H4 (cell line): ENCODE results near the gene KLF17. TPM values are rescaled to one million over a fixed set of nuclear protein-coding genes. Genes with fewer than 3 reads are reported as not detected.
"Not testable (repeated sequence)": the region's sequence is repeated elsewhere in the genome, so short reads cannot be mapped to it uniquely, and the experiment has no call there.

Experiments
- DNase-seq: peaks from one replicate; pipeline ENCODE4 v3.0.0-alpha.2; 2015; ENCODE audit warnings: low spot score
- total RNA-seq: library from RNA; depleted of rRNA; stranded (reverse); fragments of >200 nt; shearing (Covaris generic); gene quantifications from 2 replicates; pipeline ENCODE4 v1.2.3, GENCODE V29; 2014

Gene KLF17
- total RNA-seq, 1 experiment from 2014 or later, result not detected

DNA sequence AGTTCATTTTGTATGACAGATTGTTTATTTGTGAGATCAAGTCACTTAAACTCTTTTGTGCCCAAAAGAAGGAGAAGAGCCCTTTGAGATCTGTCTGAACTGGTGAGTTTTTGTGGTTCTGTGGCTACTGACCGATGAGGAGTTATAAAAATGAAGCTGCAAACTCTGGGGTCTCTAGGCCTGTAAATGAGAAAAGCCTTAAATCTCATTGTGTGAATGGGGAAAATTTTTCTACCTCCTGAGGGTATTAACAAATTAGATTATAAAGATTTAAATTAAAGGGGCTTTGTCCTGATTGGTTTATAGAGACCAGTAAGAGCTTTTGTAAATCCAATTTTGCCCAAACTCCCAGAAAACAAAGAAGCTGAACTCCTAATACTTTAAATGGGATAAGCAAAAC, 9.7 kb upstream of the KLF17 start:
- no peak for DNase-seq

DNA sequence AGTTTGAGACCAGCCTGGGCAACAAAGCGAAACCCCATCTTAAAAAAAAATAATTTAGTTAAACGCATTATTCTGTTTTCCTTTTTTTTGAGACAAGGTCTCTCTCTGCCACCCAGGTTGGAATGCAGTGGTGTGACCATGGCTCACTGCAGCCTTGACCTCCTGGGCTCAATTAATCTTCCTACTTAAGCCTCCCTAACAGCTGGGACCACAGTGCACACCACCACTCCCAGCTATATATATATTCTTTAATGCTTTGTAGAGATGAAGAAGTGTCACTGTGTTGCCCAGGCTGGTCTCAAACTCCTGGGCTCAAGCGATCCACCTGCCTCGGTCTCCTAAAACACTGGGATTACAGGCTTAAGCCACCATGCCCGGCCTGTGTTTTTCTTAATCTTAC, 7.7 kb upstream of the KLF17 start:
- DNase-seq, result no peak

DNA sequence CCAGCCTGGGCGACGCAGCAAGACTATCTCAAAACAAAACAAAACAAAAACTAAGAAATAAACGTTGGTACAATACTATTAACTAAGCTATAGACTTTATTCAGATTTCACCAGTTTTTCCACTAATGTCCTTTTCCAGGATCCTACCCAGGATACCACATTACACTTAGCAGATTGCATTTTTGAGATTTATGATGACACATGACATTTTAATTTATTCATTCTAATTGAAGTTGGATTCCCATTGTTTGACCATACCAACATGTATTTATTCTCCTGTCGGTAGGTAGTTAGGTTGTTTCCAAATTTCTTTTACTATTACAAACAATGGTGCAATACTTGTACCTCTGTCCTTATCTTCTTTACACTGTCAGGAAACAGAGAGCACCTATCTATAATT, 6.8 kb upstream of the KLF17 start:
- DNase-seq, result no peak

DNA sequence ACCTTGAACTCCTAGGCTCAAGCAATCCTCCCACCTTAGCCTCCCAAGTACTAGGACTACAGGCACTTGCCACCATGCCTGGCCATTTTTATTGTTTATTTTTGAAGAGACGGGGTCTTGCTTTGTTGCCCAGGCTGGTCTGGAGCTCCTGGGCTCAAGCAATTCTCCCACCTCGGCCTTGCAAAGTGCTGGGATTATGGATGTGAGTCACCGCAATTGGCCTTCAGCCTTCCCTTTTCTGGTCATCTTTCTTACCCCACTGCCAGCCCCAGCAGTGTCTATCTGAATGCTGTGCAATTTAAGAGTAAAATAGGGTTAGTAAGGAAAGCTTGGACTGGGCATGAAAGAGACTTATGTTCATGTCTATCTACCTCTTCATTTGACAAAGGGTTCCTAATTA, 6.1 kb upstream of the KLF17 start:
- DNase-seq, result no peak

DNA sequence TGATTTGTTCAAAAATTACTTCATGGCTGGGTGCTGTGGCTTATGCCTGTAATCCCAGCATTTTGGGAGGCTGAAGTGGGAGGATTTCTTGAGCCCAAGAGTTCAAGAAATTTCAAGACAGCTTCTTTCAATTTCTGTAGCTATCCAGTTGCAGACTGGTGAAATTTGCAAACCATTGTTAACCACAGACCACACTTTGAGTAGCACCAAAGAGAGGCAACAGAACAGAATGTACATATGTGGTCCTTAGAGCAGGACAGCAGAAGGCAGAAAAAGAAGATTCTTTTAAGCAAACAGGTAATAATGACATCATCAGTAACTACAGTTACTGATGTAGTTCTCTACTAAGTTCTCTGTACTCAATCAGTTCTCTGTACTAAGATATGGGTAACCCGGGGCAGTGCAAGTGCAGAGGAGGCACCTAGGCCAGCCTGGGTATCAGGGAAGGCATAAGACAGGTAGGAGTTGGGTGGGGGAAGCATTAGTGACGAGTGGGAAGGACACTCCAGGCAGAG, 5.5 kb upstream of the KLF17 start:
- DNase-seq, result no peak

DNA sequence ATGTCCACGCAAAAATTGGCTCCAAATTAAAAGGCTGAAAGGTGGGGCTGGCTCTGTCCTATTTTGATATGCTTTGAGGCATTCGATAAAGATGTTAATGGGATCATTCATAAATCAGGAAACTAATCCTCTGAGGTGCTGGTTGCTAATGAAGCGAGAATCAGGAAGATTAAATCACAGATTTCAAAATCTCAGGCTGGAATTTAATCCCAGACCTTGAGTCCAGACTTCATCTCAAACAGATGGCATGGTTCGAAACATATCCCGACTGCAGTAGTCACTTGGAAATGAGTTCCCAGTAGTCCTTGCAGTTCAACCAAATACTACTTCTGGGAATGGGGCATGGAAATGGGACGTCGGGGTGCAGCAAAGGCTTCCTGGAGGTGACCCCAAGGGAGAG, 4.5 kb upstream of the KLF17 start:
- no peak for DNase-seq

DNA sequence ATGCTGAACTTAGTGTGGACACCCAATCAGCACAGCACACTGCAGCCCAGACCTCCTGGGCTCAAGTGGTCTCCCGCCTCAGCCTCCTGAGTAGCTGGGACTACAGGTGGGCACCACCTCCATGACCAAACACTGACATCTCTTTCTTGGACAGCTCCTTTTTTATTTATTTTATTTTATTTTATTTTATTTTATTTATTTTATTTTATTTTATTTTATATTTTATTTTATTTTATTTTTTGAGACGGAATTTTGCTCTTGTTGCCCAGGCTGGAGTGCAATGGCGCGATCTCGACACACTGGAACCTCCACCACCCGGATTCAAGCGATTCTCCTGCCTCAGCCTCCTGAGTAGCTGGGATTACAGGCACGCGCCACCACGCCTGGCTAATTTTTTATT, 1.3 kb upstream of the KLF17 start:
- not testable (repeated sequence) for DNase-seq

DNA sequence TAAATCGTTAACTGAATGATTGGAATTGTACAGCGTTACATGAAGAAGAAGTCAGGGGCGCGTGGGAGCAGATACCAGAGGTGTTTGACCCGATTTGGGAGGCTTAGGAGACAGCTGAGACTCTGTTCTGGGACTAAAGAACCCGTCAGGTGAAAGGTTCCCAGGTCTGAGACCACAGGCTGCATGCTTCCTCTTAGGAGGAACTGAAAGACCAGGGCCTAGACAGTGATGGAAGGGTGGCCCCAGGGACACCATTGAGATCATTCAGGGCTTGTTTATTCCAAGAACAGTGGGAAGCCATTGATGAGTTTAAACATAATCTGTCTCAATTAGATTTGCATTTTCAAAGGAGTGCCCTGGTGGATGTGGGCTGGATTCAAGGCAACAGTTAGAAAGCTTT, 904 bp downstream of the KLF17 start:
- DNase-seq, result no peak

DNA sequence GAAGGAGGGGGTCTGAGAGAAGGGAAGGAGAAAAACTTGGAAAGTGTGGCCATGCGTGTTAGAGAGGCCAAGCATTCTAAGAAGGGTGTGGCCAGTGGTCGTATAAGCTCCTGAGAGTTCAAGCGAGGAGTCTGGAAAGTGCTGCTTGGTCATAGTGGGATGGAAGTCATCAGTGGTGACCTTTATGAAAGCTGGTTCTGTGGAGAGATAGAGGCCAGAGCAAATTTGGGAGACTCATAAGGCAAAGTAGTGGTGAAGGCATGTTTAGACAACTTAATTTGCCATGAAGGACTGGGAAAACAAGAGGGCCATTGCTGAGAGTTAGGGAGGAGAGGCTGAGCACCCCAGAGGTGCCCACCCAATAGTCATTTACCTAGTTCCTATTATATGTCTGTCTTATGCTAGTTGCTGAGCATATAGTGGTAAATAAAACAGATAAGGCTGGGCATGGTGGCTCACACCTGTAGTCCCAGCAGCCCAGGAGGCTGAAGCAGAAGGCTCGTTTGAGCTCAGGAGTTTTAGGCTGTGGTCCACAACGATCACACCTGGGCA, 1.9 kb downstream of the KLF17 start:
- no peak for DNase-seq

DNA sequence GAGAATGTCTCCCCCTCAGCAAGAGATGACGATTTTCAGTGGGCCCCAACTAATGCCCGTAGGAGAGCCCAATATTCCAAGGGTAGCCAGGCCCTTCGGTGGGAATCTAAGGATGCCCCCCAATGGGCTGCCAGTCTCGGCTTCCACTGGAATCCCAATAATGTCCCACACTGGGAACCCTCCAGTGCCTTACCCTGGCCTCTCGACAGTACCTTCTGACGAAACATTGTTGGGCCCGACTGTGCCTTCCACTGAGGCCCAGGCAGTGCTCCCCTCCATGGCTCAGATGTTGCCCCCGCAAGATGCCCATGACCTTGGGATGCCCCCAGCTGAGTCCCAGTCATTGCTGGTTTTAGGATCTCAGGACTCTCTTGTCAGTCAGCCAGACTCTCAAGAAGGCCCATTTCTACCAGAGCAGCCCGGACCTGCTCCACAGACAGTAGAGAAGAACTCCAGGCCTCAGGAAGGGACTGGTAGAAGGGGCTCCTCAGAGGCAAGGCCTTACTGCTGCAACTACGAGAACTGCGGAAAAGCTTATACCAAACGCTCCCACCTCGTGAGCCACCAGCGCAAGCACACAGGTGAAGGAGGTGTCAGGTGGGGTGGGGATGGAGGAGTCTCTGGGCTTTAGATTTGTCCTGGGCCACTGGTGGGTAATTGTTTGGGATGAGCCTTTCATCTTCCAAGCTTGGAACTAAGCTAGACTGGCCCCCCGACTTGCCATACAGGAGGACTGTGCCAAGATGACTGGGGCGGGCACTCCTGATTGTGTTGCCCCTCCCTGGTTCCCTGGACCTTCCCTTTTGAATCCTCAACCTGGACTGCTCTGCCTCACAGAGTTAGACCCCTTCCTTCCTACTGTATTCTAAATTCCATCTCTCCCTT, 11.2 kb downstream of the KLF17 start:
- no peak for DNase-seq

DNA sequence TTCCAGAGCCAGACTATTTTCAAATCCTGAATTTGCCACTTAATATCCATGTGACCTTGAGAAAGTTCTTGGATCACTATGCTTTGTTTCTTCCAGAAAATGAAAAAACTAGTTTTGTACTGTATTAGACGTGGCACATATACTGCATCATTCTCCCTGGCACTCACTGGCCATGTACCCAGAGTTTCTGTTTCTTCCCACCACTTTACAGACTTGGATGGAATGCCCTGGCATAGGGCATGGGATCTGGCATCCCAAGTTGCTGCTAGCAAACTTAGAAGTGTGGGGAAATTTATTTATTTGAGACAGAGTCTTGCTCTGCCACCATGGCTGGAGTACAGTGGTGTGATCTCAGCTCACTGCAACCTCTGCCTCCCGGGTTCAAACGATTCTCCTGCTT, 12.8 kb downstream of the KLF17 start:
- no peak for DNase-seq

DNA sequence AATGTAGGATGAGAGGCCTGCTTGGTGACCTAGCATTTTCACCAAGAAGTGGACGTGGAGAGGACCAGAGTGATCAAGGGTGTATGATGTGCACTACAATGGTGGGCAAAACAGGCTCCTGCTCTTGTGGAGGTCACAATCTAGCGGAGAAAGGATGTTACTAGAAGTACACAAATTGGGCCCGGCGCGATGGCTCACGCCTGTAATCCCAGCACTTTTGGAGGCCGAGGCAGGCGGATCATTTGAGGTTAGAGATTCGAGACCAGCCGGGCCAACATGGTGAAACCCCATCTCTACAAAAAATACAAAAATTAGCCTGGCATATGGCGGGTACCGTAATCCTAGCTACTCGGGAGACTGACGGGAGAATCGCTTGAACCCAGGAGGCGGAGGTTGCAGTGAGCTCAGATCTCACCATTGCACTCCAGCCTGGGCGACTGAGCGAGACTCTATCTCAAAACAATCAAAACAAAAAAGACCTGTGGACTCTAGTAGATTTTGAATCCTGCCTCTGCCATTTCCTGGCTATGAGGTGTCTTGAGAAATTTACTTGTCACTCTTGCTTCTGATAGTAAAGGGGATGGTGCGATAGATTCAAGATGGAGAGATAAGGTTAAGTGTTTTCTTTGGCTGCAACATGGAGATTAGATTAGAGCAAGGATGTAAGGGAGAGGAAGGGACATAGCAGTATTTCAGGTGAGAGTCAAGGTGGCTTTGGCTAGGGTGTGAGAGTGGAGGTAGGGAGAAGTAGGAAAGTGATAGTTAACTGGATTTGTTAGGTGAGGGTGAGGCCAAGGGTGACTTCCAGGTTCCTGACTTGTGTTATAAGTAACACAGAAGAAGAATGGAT, 15.7 kb downstream of the KLF17 start:
- no peak for DNase-seq

DNA sequence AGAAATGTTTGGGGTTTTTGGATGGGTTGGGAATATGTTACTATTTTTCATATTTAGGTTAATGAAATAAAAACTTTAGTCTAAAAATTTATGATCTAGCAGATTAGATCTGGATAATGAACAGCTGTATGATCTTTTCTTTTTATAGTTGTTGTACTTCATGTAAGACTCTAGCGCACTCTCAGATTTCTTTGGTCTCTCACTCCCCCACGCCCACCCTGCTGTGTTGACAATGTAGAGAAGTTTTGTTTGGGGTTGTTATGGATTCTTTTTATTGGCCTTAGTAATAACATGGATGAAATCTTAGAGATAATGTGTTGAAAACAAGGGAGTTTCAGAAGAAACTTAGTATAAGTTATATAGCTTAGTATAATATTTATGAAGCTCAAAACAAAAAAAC, 17.3 kb downstream of the KLF17 start:
- no peak for DNase-seq

DNA sequence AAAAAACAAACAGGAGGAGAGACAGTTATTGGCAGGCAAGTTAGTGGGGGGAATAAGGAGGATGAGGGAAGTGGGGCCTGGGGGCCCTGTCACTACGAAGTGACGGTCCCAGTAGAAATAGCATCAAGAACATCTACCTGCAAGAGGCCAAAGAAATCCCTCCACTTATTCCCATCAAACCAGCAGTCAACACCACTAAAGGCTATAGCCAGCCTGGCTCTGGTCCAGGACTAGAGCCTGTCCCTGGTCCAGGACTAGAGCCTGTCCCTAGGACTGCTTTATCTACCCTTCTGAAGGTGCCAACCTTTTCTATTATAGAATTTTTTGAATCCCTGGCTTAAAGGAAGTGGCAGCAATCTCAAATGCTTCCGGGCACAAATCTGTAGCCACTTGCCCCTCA, 19.6 kb downstream of the KLF17 start:
- DNase-seq, result no peak

DNA sequence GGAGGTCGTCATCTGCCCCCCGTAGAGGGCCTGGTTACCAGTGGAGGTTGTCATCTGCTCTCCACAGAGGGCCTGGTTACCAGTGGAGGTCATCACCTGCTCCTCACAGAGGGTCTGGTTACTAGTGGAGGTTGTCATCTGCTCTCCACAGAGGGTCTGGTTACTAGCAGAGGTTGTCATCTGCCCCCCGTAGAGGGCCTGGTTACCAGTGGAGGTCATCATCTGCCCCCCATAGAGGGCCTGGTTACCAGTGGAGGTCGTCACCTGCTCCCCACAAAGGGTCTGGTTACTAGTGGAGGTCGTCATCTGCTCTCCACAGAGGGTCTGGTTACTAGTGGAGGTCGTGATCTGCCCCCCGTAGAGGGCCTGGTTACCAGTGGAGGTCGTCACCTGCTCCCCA, 20.9 kb downstream of the KLF17 start:
- DNase-seq, result not testable (repeated sequence)

DNA sequence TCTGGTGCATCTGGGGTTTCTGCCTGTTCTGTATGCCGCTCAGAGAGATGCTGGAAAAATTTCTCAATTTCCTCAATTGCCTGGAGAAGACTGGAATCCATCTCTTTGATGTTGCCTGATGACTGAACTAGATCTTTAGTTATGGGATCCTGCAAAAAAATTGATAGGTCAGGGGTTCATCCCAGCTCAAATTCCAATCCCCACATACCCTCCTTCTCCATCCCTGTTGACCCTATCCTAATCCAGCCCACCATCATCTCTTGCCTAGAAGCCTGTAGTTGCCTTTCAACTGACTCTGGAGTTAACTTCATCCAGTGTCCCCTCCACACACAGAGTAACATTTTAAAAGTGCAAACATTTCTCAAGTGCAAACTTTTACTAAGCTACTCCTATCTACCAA, 22.9 kb downstream of the KLF17 start, which contains the start of gene KLF18:
Gene KLF18, minus strand, starts transcription at position 101 of the 400 bp plus-strand sequence. Its CDS starts 0 bp downstream, at position 101.
- DNase-seq, result no peak

DNA sequence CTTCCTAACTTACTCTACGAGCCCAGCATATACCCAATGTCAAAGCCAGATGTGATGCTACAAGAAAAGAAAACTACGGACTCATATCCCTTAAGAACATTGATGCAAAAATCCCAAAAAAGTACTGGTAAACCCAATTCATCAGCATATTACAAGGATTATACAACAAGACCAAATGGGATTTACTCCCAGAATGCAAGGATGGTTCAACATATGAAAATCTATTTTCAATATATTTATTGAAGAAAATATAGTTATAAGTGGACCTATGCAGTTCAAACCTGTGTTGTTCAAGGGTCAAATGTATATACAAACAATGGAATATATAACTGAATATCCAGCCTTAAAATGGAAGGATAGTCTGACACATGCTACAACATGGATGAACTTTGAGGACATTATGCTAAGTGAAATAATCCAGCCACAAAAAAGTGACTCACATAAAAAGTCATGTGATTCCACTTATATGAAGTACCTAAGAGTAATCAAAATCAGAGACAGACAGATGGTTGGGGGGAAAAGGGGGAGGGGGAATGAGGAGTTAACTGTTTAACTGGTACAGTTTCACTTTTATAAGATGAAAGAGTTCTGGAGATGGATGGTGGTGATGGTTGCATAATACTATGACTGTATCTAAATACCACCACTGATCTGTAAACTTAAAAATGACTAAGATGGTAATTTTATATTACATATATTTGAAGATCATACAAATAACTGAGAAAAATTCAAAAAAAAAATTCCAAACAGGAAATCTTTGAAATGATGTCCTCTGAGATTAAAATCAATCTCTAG, 26.5 kb downstream of the KLF17 start:
- no peak for DNase-seq

DNA sequence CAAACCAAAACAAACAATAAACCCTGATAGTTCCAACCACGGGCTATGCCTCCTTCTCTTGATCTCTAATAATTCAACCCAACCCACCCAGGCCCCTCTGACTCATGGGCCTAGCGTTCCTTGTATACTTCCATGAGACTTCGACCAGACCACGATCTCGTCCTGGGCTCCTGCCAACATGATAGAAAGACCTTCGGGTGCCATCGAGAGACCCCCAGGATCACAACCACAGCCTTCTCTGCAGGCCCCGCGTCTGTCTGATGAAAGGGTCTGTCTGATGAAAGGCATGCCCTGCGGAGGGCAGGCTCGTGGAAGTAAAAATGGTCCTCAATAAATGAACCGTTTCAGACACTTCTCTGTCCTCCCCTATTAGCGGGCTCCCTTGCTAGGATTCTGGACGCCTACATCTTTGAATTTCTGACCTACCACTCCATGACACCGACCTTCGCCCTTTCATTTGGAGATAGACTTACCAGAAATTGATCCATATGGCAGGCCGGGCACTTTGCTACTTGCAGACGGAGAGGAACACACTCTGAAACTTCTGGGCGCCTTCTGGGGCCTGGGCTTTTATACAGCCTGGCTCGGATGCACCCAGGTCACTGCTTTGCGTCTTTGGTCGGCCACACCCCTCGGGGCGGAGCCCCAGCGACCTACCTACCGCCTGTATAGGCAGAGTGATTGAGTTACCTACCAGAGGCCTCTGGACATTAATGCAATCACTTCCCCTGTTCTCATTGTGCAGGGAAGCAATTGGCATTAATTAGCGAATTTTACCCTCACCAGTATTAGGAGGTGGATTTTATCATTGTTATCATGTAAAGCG, 28.1 kb downstream of the KLF17 start:
- DNase-seq, result no peak

DNA sequence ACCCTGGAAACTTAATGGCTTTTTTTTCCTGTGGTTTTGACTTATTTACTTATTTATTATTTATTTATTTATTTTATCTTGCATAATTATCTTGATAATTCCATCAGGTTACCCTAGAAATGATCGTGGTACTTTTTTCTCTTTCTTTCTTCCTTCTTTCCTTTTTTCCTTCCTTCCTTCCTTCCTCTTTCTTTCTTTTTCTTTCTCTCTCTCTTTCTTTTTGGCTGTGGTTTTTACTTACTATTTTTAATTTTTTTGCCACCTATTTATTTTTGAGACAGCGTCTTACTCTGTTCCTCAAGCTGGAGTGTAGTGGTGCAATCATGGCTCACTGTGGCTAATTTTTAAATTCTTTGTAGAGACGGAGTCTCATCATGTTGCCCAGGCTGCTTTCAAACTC, 29.0 kb downstream of the KLF17 start:
- no peak for DNase-seq

DNA sequence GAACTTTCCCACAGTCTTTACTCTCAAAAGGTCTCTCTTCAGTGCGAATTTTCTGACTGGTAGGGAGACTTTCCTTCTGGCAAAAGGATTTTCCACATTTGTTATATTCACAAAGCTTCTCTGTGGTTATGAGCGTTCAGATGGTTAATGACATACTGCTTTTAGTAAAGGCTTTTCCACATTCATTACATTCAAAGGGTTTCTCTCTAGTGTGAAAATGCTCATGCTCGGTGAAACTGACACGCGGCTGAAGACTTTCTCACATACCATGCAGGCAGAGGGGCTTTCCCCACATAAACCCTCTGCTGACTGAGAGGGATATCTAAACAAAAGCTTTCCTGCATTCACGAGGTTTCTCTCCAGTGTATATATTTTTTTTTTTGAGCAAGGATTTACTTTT, 32.7 kb downstream of the KLF17 start:
- DNase-seq, result no peak

DNA sequence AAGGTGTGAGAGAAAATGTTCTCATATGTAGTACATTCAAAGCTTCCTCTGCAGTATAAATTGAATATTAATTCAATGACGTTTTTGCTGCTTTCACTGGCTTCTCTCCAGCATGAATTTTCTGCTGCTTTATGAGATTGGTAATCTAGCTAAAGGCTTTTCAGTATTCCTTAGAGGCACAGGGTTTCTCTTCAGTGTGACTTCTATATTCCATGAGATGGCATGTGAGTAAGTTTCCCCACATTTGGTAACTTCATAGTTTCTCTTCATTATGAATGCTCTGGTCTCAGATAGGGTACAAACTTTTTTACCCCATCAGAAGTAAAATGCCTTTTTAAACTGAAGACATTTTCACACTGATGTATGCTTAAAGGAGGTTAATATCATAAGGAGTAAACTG, 33.2 kb downstream of the KLF17 start:
- no peak for DNase-seq
